ENCODE results near the gene CRYBA4. TPM values are rescaled to one million over a fixed set of nuclear protein-coding genes. Genes with fewer than 3 reads are reported as not detected.

CRYBA4 gene
- polyA plus RNA-seq, 1 donor (not counting 4 experiments of a cell fraction or from before 2014, with no cell fraction given), result not detected

GRCh38 chr22:26614322-26614721 is 7.4 kb upstream of the CRYBA4 start:
- Histone ChIP-seq H3K9ac (ENCODE audit: control insufficient read depth, extremely low read depth, insufficient read depth, low read length) (no peak overlapping the region), H3K9me3 (ENCODE audit: control insufficient read depth, low read depth, low read length) (no peaks in the 10 kb centered on the region), H3K27me3 (ENCODE audit: control insufficient read depth, extremely low read depth, insufficient read depth, low read length) (peaks cover 13% of the 10 kb centered on the region), H3K4me3 (ENCODE audit: control insufficient read depth in 2 of 3, extremely low read depth in 1 of 3, insufficient read depth in 2 of 3, low read depth in 1 of 3, low read length in 3 of 3) (no peak overlapping the region), H2AFZ (ENCODE audit: control insufficient read depth, low read length) (no peak overlapping the region), H3K79me2 (ENCODE audit: control insufficient read depth, insufficient read depth, low read length) (no peaks in the 10 kb centered on the region), H3K9me1 (ENCODE audit: control insufficient read depth, extremely low read depth, insufficient read depth, low read length) (no peaks in the 10 kb centered on the region), H4K20me1 (ENCODE audit: control insufficient read depth, extremely low read depth, insufficient read depth, low read length) (no peaks in the 10 kb centered on the region), H3K4me1 (ENCODE audit: control insufficient read depth, extremely low read depth, insufficient read depth, low read length) (no peaks in the 10 kb centered on the region), H3K4me2 (ENCODE audit: control insufficient read depth, extremely low read depth, insufficient read depth, low read depth, low read length) (no peak overlapping the region), H3K36me3 (ENCODE audit: control insufficient read depth in 2 of 2, extremely low read depth in 1 of 2, insufficient read depth in 2 of 2, low read length in 2 of 2) (no peaks in the 10 kb centered on the region), H3K27ac (ENCODE audit: control insufficient read depth, insufficient read depth, low read length) (no peak overlapping the region)
- FAIRE-seq (no peak), DNase-seq (ENCODE audit: low read depth, low spot score) (no peak)
- dilution Hi-C loops (cut with MboI; ENCODE audit: extremely low pct_ligation_motif_present, low sequenced_read_pairs), result no loop called here
- TF ChIP-seq EZH2 (IDR thresholded peaks at IDR 0.05; ENCODE audit: low read length), result no peak
- no peak for TF ChIP-seq CTCF (optimal IDR thresholded peaks at IDR 0.05 in 1 of 3, IDR thresholded peaks at IDR 0.05 in 1 of 3, conservative IDR thresholded peaks at IDR 0.05 in 1 of 3; ENCODE audit: extremely low read depth in 1 of 3, insufficient read depth in 2 of 3, low read length in 3 of 3)

- FAIRE-seq (no peak), DNase-seq (ENCODE audit: low read depth, low spot score) (no peak)
- H2AFZ ChIP-seq (ENCODE audit: control insufficient read depth, low read length), result no peak overlapping the region
- H3K9me1 ChIP-seq (ENCODE audit: control insufficient read depth, extremely low read depth, insufficient read depth, low read length), result no peaks in the 10 kb centered on the region
- no peaks in the 10 kb centered on the region for H3K79me2 ChIP-seq (ENCODE audit: control insufficient read depth, insufficient read depth, low read length)
- H3K4me3 ChIP-seq (ENCODE audit: control insufficient read depth in 2 of 3, extremely low read depth in 1 of 3, insufficient read depth in 2 of 3, low read depth in 1 of 3, low read length in 3 of 3), result no peak overlapping the region
- no peak overlapping the region for H3K27ac ChIP-seq (ENCODE audit: control insufficient read depth, insufficient read depth, low read length)
- H3K4me1 ChIP-seq (ENCODE audit: control insufficient read depth, extremely low read depth, insufficient read depth, low read length), result no peaks in the 10 kb centered on the region
- no peak for TF ChIP-seq CTCF (optimal IDR thresholded peaks at IDR 0.05 in 1 of 3, IDR thresholded peaks at IDR 0.05 in 1 of 3, conservative IDR thresholded peaks at IDR 0.05 in 1 of 3; ENCODE audit: extremely low read depth in 1 of 3, insufficient read depth in 2 of 3, low read length in 3 of 3)
- TF ChIP-seq EZH2 (IDR thresholded peaks at IDR 0.05; ENCODE audit: low read length), result no peak
- H3K9ac ChIP-seq (ENCODE audit: control insufficient read depth, extremely low read depth, insufficient read depth, low read length), result no peak overlapping the region
- dilution Hi-C loops (cut with MboI; ENCODE audit: extremely low pct_ligation_motif_present, low sequenced_read_pairs), result no loop called here
- no peaks in the 10 kb centered on the region for H3K9me3 ChIP-seq (ENCODE audit: control insufficient read depth, low read depth, low read length)
- H4K20me1 ChIP-seq (ENCODE audit: control insufficient read depth, extremely low read depth, insufficient read depth, low read length), result no peaks in the 10 kb centered on the region
- no peak overlapping the region for H3K4me2 ChIP-seq (ENCODE audit: control insufficient read depth, extremely low read depth, insufficient read depth, low read depth, low read length)
- H3K36me3 ChIP-seq (ENCODE audit: control insufficient read depth in 2 of 2, extremely low read depth in 1 of 2, insufficient read depth in 2 of 2, low read length in 2 of 2), result no peaks in the 10 kb centered on the region
- H3K27me3 ChIP-seq (ENCODE audit: control insufficient read depth, extremely low read depth, insufficient read depth, low read length), result peaks cover 13% of the 10 kb centered on the region
Measured at GRCh38 chr22:26615149-26615548, 6.6 kb upstream of the CRYBA4 start.
